Stimulated activated naive CD8-positive, alpha-beta T cell treated with anti-CD3 and anti-CD28 coated beads, Interleukin-15, Interleukin-2, amounts not matched to agents 100 U/mL and 50 U/mL, for 24 hours (primary cell): ENCODE measurements around the gene SMIM15.

Experiments
- ATAC-seq: fragments of 150-1000 bp; cut with Tn5 transposase; one replicate; pipeline ENCODE4 v1.10.0; 2021
- DNase-seq: peaks from one replicate; pipeline ENCODE4 v3.0.0; 2021

Gene SMIM15

GRCh38 chr5:61159836-61160235 lies 2.4 kb downstream of the SMIM15 start:
- DNase-seq (no peak), ATAC-seq (no peak)

DNA sequence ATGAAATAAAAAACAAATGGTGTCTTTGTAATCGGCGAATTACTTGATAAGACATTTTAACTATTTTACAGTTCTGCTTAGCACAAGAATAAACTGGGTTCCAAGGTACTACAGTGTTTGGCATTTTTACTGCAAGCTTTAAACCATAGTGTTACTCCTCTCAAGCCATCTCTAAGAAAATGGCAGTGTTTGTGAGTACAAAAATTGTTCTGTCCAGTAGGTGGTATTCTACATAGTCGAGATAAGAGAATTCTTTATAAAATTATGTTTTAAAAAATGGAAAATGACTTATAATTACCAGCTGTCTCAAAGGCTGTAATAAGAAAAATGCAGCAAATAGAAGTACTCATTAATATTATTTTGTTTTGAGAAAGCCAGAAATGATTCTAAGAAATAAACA lies 3.2 kb downstream of the SMIM15 start:
- no peak for DNase-seq
- ATAC-seq: no peak

DNA sequence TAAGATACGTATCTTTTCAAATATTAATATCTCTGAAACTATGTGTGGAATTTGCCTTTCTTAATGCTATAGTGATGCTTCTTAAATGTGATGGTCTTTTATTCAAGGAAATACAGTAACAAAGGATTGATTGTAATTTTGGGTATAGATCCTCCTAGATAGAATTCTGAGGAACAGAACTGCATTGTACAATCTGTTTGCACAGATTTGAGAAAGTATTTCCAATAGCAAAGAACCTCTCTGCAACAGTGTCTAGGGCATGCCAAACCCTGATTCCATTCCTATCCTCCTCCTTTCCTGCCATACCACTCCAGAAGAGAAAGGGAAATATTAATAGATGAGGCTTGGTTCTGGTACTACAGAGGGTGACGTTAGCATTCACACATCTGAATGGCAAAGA lies 10.4 kb downstream of the SMIM15 start:
- ATAC-seq: no peak
- no peak for DNase-seq

GRCh38 chr5:61148515-61148914 lies 13.8 kb downstream of the SMIM15 start:
- no peak for ATAC-seq
- no peak for DNase-seq

DNA sequence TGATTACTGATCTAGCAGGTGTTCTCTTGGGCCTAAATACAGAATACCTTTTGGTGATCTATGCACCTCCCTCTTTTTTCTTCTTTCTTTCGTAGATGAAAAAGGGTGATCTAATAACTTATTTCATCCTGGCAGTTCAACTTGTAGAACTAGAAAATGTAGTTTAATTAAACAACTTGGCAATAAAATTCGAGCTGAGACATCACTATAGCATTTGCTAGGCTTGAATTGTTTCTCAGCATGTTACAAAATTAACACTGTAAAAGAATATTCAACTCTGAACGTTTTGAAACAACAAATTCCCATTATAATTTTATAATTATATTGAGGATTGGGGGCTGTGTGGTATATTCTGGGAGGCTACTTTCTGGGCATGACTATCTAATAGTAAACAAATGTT lies 19.5 kb downstream of the SMIM15 start:
- DNase-seq (no peak), ATAC-seq (no peak)

GRCh38 chr5:61142391-61142790 lies 19.9 kb downstream of the SMIM15 start:
- DNase-seq (no peak), ATAC-seq (no peak)

GRCh38 chr5:61141801-61142200 lies 20.5 kb downstream of the SMIM15 start:
- no peak for ATAC-seq

DNA sequence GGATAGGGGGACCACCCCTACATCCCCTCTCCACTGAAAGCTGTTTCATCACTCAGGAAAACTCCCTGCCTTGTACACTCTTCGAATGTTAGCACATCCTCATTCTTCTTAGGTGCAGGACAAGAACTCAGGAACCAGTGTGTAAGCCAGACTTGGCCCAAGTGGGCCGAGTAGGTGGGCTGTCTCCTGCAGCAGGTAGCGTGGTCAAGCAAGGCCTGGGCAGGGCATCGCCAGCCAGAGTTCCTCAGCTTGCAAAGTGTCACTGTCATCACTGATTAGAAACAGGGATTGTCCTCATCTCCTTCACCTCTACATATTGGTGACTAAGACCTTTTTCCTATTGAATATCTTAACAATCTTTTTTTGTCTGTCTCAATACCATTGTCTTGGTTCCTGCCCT lies 22.3 kb downstream of the SMIM15 start:
- no peak for DNase-seq
- ATAC-seq: no peak

More at GRCh38 chr5:61141801-61142200, 20.5 kb downstream of the SMIM15 start:
- no peak for DNase-seq

DNA sequence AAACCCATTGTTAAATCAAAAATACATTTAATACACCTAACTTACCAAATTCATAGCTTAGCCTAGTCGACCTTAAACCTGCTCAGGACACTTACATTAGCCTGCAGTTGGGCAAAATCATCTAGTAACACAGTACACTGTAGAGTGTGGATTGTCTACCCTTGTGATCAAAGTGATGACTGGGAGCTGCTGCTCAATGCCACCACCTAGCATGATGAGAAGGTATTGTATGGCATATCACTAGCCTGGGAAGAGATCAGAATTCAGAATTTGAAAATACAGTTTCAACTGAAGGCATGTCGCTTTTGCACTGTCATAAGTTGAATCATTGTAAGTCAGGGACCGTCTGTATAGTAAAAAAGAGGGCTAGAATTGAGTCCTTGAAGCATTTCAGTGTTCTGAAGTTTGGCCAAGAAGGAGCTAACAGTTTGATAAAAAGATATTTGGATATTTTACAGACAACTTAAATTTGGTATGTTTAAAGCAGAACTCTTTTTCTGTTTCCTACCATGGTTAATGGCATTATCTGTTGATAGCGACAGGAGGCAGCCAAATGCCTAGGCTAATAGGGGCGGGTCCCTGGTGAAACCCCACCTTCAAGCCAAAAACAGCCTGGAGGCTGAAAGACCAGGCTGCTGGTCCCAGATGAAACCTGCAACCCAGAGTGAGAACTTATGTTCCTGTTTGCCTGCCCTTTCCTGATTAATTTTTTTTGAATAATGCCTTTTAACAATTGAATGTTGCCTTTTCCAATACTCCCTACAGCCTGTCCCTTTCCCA lies 23.0 kb downstream of the SMIM15 start:
- no peak for ATAC-seq
- DNase-seq: no peak

DNA sequence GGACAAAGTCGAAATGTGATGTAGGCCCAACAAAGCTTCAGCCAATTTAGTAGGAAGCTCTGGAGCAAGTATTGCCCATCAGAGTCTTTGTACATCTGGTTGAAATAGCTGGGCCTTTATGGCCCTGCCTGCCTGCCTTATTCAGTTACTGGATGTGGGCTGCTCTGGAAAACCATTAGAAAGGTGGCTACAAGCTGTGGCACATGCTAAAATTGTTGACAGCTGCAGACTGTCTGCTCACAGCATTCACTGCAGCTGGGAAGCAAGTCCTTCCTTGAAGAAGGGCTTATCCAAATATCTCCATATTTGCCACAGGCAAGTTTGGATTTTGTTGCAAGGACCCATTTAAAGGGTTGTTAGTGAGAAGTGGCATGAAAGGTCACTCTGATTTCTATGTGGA lies 24.4 kb downstream of the SMIM15 start:
- ATAC-seq (no peak), DNase-seq (no peak)

DNA sequence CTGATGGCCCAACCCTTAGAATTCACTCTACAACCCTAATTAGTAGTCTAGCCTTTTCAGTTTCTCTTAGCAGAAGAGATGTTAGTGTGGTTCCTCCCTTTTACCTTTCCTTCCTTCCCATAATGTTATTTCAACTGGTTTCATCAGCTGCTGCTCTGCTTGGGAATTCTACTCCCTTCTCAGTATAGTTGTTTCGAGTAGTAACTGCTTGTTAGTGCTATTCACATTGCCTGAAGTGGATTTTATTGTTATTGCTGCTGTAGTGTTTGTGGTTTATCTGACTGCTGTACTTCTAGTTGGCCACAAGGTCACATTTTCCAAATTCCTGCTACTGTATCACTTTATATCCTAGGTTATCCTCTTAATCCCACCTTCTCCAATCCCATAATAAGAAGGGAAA lies 29.7 kb downstream of the SMIM15 start:
- no peak for DNase-seq
- no peak for ATAC-seq

GRCh38 chr5:61130289-61130688 lies 32.0 kb downstream of the SMIM15 start:
- DNase-seq: no peak
- no peak for ATAC-seq

DNA sequence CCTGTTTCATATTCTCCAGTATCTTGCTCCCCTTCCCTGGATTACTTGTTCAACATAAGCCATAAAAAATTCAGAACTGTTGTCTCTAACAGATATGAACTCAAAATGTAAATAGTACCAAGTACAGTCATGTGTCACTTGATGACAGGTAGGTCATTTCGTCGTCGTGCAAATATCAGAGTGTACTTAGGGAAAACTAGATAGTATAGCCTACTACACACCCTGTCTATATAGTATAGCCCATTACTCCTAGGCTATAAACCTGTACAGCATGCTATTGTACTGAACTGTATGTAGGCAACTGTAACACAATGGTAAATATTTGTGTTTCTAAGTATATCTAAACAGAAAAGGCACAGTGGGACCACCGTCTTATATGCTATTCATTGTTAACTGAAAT lies 39.1 kb downstream of the SMIM15 start:
- ATAC-seq (no peak), DNase-seq (no peak)

DNA sequence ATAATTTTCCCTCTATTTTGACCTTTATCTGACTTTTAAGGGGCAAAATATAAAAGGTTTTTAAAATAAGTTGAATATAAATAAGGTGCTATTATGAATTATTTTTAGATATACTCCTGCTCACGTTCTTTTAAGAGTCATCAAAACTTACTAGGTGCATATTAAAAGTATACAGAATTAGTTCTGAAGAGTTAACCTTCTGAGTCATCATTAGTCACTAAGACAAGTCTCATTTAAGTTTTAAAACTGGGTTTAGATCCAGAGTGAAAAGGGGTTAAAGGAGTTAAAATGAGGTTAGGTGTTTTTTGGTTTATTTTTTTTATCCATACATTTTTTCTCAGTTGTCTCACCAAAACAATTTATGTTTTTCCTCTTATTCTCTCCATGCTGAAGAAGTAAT lies 41.7 kb downstream of the SMIM15 start:
- no peak for ATAC-seq

DNA sequence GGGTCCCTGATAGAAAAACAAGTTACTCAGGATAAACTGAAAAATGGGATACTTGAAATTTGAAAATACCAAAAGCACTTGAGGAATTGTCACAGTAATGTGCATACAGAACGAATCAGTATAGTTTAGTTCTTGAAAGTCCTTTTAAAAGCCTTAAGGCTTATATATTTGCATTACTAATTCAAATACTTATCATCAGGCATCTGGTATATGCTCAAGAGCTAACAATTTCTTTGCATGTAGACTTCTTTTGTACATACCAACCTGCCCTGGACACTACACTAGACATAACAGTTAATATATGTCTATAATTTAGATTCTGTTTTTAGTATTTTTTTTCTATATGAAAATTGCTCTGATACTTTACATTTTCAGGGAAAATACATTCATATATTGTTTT lies 43.2 kb downstream of the SMIM15 start:
- DNase-seq (no peak), ATAC-seq (no peak)

More for the DNA sequence above, 41.7 kb downstream of the SMIM15 start:
- DNase-seq: no peak

GRCh38 chr5:61115968-61116367 lies 46.3 kb downstream of the SMIM15 start:
- DNase-seq (no peak), ATAC-seq (no peak)

GRCh38 chr5:61114441-61114840 lies 47.8 kb downstream of the SMIM15 start:
- DNase-seq: no peak

More at GRCh38 chr5:61114441-61114840, 47.8 kb downstream of the SMIM15 start:
- no peak for ATAC-seq
